Measurements from ENCODE around the gene LY6G5C. TPM values are rescaled to one million over a fixed set of nuclear protein-coding genes. Genes with fewer than 3 reads are reported as not detected.

Gene LY6G5C
- total RNA-seq, 1 donor: 0.43 TPM

- no peak overlapping the region for H3K4me3 ChIP-seq (ENCODE audit: low read depth, low read length)
- no peak for TF ChIP-seq CTCF (IDR thresholded peaks at IDR 0.05; ENCODE audit: insufficient read depth, low read depth, low read length)
- no peak for DNase-seq (ENCODE audit: low read depth)
These were observed 2.7 kb upstream of the LY6G5C start for GRCh38 chr6:31683591-31683990.

GRCh38 chr6:31681135-31681671 lies 336 bp upstream of the LY6G5C start:
- TF ChIP-seq CTCF (IDR thresholded peaks at IDR 0.05; ENCODE audit: insufficient read depth, low read depth, low read length): no peak
- peak overlapping the region; percentile 62 for H3K4me3 ChIP-seq (ENCODE audit: low read depth, low read length)
- peak; percentile 45 for DNase-seq (ENCODE audit: low read depth)

- H3K4me3 ChIP-seq (ENCODE audit: low read depth, low read length): no peak overlapping the region
- TF ChIP-seq CTCF (IDR thresholded peaks at IDR 0.05; ENCODE audit: insufficient read depth, low read depth, low read length): no peak
- DNase-seq (ENCODE audit: low read depth): no peak
These were observed 2.9 kb downstream of the LY6G5C start for GRCh38 chr6:31677955-31678354.

- no peak for TF ChIP-seq CTCF (IDR thresholded peaks at IDR 0.05; ENCODE audit: insufficient read depth, low read depth, low read length)
- no peak for DNase-seq (ENCODE audit: low read depth)
- H3K4me3 ChIP-seq (ENCODE audit: low read depth, low read length): no peak overlapping the region
These were observed 4.0 kb downstream of the LY6G5C start for GRCh38 chr6:31676904-31677303.

- no peak for TF ChIP-seq CTCF (IDR thresholded peaks at IDR 0.05; ENCODE audit: insufficient read depth, low read depth, low read length)
- H3K4me3 ChIP-seq (ENCODE audit: low read depth, low read length): no peak overlapping the region
- no peak for DNase-seq (ENCODE audit: low read depth)
These were observed 4.5 kb downstream of the LY6G5C start for GRCh38 chr6:31676322-31676903.

GRCh38 chr6:31669676-31670075 lies 11.2 kb downstream of the LY6G5C start, which contains the start of gene LY6G5B:
LY6G5B (plus strand) TSS chr6:31669976; CDS start chr6:31670951, 975 bp downstream.
- TF ChIP-seq CTCF (IDR thresholded peaks at IDR 0.05; ENCODE audit: insufficient read depth, low read depth, low read length): no peak
- no peak within 1 kb of the TSS for H3K4me3 ChIP-seq (ENCODE audit: low read depth, low read length)
- DNase-seq (ENCODE audit: low read depth): no peak
